Endothelial cell of umbilical vein (primary cell): Measurements from ENCODE around the gene POTEJ.
"Not testable (repeated sequence)": the region's sequence is repeated elsewhere in the genome, so short reads cannot be mapped to it uniquely, and the experiment has no call there.

Experiments used
- CTCF ChIP-seq, 2 donors: IDR thresholded peaks; 1 replicate in 1 of 2; 2 replicates in 1 of 2; pipeline ENCODE4 v1.5.1; 2011; ENCODE audit warnings: low read length in 2 of 2, mild to moderate bottlenecking in 2 of 2, moderate library complexity in 2 of 2, control low read depth in 1 of 2, inconsistent platforms in 1 of 2, low read depth in 1 of 2; ENCODE audit not compliant: insufficient read depth in 1 of 2; ENCODE audit errors: extremely low read depth in 1 of 2
- POLR2AphosphoS5 ChIP-seq: IDR thresholded peaks from 2 replicates; pipeline ENCODE4 v1.6.1; 2012; ENCODE audit warnings: low read depth, mild to moderate bottlenecking, control low read depth, low read length, moderate library complexity; ENCODE audit not compliant: insufficient read depth

DNA sequence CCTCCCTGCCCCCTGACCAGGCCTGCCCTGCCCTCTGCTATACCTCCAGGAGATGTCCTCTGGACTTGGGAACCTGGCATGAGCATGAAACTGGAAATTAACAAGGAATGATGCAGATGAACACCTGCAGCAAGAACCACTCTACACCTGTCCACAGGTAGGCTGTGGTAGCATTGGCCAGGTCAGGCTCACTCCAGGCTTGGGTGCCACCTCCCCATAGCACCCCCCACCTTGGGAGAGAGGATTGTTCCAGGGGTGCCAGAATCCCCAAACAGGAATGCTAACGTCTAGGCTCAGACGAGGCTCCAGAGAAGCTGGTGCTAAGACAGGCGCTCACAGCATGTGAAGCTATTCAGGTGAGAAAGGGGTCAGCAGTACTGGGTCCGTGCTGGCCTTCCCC, 17.2 kb upstream of the POTEJ start:
- TF ChIP-seq CTCF (IDR thresholded peaks at IDR 0.05; ENCODE audit: extremely low read depth in 1 of 2, insufficient read depth in 1 of 2, low read depth in 1 of 2, low read length in 2 of 2); POLR2AphosphoS5: not testable (repeated sequence)
